ENCODE measurements around the gene PTOV1.

DNA sequence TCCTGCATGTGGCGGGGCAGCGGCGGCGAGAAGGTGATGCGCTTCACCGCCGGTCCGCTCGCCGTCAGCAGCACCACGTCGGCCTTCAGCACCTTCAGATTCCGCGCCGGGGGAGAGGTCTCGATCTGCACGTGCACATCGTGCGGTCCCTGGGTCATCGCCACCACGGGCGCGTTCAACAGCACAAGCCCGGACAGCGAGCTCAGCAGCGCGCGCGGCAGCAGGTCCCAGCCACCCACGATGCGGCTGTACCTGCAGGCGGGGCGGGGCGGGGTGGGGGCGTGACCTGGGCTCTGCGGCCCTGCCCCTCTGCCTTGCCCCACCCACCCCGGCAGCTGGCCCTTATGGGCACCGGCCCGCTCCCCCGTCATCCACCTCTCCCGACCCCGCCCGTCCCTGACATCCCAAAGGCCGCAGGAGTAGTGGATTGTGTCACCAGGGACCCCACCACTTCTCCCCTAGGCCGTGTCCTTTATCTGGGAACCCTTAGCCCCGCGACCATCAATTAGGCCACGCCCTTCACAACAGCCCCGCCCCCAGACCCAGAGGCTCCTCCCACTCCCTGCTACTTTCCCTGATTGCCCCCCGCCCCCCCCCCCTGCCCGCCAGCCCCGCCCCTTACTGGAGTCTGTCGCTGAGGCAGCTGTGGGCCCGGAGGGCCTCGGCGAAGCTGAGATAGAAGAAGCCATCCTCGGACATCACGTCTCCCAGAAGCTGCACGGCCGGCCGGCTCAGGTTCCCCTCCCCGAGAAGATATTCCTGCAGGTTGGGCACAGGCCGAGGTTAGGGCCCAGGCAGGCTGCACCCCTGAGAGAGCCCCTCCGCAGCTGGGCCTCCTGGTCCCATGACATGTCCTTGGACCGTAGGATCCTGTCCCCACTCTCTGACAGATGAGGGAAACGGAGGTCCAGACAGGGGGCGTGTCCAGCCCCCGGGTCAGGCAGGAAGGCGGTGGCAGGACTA, 39.7 kb downstream of the PTOV1 start:
- no peak for TF ChIP-seq POLR2A (IDR thresholded peaks at IDR 0.05)
- TF ChIP-seq, protein P1, sequence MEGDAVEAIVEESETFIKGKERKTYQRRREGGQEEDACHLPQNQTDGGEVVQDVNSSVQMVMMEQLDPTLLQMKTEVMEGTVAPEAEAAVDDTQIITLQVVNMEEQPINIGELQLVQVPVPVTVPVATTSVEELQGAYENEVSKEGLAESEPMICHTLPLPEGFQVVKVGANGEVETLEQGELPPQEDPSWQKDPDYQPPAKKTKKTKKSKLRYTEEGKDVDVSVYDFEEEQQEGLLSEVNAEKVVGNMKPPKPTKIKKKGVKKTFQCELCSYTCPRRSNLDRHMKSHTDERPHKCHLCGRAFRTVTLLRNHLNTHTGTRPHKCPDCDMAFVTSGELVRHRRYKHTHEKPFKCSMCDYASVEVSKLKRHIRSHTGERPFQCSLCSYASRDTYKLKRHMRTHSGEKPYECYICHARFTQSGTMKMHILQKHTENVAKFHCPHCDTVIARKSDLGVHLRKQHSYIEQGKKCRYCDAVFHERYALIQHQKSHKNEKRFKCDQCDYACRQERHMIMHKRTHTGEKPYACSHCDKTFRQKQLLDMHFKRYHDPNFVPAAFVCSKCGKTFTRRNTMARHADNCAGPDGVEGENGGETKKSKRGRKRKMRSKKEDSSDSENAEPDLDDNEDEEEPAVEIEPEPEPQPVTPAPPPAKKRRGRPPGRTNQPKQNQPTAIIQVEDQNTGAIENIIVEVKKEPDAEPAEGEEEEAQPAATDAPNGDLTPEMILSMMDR (IDR thresholded peaks at IDR 0.05), result no peak

Data from testis (tissue), 2 donors.